Tibial nerve (tissue), 4 donors: ENCODE data around the gene SHISA7.

Source experiments
- CTCF ChIP-seq, 5 experiments: fragments of 200-600 bp in 3 of 5; fragments of 450-650 bp in 2 of 5; sonication (generic) in 3 of 5; IDR thresholded peaks; one replicate each; pipeline ENCODE4 v1.5.1; 2016 to 2019; ENCODE audit warnings: antibody characterized with exemption in 5 of 5, mild to moderate bottlenecking in 3 of 5, moderate library complexity in 2 of 5
- EP300 ChIP-seq, 2 donors: sonication (generic); formaldehyde crosslinking; IDR thresholded peaks; one replicate each; pipeline ENCODE4 v1.6.1; 2017; ENCODE audit warnings: antibody characterized with exemption in 2 of 2, mild to moderate bottlenecking in 1 of 2

DNA sequence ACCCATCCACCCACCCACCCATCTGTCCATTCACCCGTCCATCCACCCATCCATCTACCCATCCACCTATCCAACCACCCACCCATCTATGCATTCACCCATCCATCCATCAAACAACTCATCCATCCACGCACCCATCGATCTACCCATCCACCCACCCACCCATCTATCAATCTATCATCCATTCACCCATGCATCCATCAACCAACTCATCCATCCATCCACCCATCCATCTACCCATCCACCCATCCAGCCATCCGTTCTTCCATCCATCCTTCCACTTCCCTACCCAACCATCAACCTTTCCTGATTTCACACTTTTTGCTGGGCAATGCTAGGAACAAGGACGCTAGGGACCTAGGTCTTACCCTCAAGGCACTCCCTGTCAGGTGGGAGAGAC is 61.1 kb downstream of the SHISA7 start:
- no peak for TF ChIP-seq CTCF (IDR thresholded peaks at IDR 0.05)
- TF ChIP-seq EP300 (IDR thresholded peaks at IDR 0.05) = no peak
